ENCODE results near the gene PCNX2. TPM values are rescaled to one million over a fixed set of nuclear protein-coding genes. Genes with fewer than 3 reads are reported as not detected.

The PCNX2 gene
- total RNA-seq, 2 experiments from 2014 or later, result 46.4 to 49.4 TPM

- intact Hi-C loops (cut with DNase I, micrococcal nuclease), result no loop called here
- Histone ChIP-seq H3K27me3 (ENCODE audit: control insufficient read depth in 1 of 2, insufficient read depth in 2 of 2, low read length in 2 of 2) (no peaks in the 10 kb centered on the region), H3K9me3 (ENCODE audit: control insufficient read depth in 1 of 2, insufficient read depth in 1 of 2, low read length in 2 of 2) (no peaks in the 10 kb centered on the region), H3K27ac (ENCODE audit: low read depth in 1 of 2, low read length in 2 of 2) (no peak overlapping the region), H3K4me1 (ENCODE audit: insufficient read depth, low read length) (no peaks in the 10 kb centered on the region), H3K4me3 (ENCODE audit: low read length) (no peak overlapping the region), H3K36me3 (ENCODE audit: insufficient read depth, low read length) (peaks cover 16% of the 10 kb centered on the region)
- peaks cover 32% of the 10 kb centered on the region for H3K36me3 Mint-ChIP-seq (ENCODE audit: low read depth)
- no peaks in the 10 kb centered on the region for H3K9me3 Mint-ChIP-seq
- no peak overlapping the region for H3K27ac Mint-ChIP-seq
- no peak for DNase-seq
- ChIA-PET CTCF (no interaction called here), POLR2A (no interaction called here)
- TF ChIP-seq, protein P1, sequence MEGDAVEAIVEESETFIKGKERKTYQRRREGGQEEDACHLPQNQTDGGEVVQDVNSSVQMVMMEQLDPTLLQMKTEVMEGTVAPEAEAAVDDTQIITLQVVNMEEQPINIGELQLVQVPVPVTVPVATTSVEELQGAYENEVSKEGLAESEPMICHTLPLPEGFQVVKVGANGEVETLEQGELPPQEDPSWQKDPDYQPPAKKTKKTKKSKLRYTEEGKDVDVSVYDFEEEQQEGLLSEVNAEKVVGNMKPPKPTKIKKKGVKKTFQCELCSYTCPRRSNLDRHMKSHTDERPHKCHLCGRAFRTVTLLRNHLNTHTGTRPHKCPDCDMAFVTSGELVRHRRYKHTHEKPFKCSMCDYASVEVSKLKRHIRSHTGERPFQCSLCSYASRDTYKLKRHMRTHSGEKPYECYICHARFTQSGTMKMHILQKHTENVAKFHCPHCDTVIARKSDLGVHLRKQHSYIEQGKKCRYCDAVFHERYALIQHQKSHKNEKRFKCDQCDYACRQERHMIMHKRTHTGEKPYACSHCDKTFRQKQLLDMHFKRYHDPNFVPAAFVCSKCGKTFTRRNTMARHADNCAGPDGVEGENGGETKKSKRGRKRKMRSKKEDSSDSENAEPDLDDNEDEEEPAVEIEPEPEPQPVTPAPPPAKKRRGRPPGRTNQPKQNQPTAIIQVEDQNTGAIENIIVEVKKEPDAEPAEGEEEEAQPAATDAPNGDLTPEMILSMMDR (IDR thresholded peaks at IDR 0.05), result no peak
- no peaks in the 10 kb centered on the region for H3K4me1 Mint-ChIP-seq (ENCODE audit: low read depth)
- H3K4me3 Mint-ChIP-seq, result no peak overlapping the region
- no peaks in the 10 kb centered on the region for H3K27me3 Mint-ChIP-seq
- no peak for ATAC-seq (ENCODE audit: poor library complexity)
These were observed 56.6 kb downstream of the PCNX2 start for GRCh38 chr1:233238884-233239431.

- Histone ChIP-seq H3K4me3 (ENCODE audit: low read length) (no peak overlapping the region), H3K36me3 (ENCODE audit: insufficient read depth, low read length) (peaks cover 16% of the 10 kb centered on the region), H3K27me3 (ENCODE audit: control insufficient read depth in 1 of 2, insufficient read depth in 2 of 2, low read length in 2 of 2) (no peaks in the 10 kb centered on the region), H3K9me3 (ENCODE audit: control insufficient read depth in 1 of 2, insufficient read depth in 1 of 2, low read length in 2 of 2) (no peaks in the 10 kb centered on the region), H3K4me1 (ENCODE audit: insufficient read depth, low read length) (no peaks in the 10 kb centered on the region), H3K27ac (ENCODE audit: low read depth in 1 of 2, low read length in 2 of 2) (no peak overlapping the region)
- ChIA-PET POLR2A (no interaction called here), CTCF (no interaction called here)
- intact Hi-C loops (cut with DNase I, micrococcal nuclease), result no loop called here
- TF ChIP-seq, protein P1 (IDR thresholded peaks at IDR 0.05), result no peak
- peaks cover 43% of the 10 kb centered on the region for H3K36me3 Mint-ChIP-seq (ENCODE audit: low read depth)
- no peak for DNase-seq
- H3K4me3 Mint-ChIP-seq, result no peak overlapping the region
- no peak overlapping the region for H3K27ac Mint-ChIP-seq
- no peaks in the 10 kb centered on the region for H3K4me1 Mint-ChIP-seq (ENCODE audit: low read depth)
- no peaks in the 10 kb centered on the region for H3K9me3 Mint-ChIP-seq
- no peak for ATAC-seq (ENCODE audit: poor library complexity)
- H3K27me3 Mint-ChIP-seq, result no peaks in the 10 kb centered on the region
These were observed 57.9 kb downstream of the PCNX2 start for GRCh38 chr1:233237647-233238046.

GRCh38 chr1:233233508-233234040 is 62.0 kb downstream of the PCNX2 start:
- Mint-ChIP-seq H3K36me3 (ENCODE audit: low read depth) (peaks cover 68% of the 10 kb centered on the region), H3K9me3 (no peaks in the 10 kb centered on the region), H3K4me3 (no peak overlapping the region), H3K27ac (no peak overlapping the region), H3K27me3 (no peaks in the 10 kb centered on the region), H3K4me1 (ENCODE audit: low read depth) (no peaks in the 10 kb centered on the region)
- Histone ChIP-seq H3K4me1 (ENCODE audit: insufficient read depth, low read length) (no peaks in the 10 kb centered on the region), H3K4me3 (ENCODE audit: low read length) (no peak overlapping the region), H3K27ac (ENCODE audit: low read depth in 1 of 2, low read length in 2 of 2) (no peak overlapping the region), H3K27me3 (ENCODE audit: control insufficient read depth in 1 of 2, insufficient read depth in 2 of 2, low read length in 2 of 2) (no peaks in the 10 kb centered on the region), H3K36me3 (ENCODE audit: insufficient read depth, low read length) (peaks cover 19% of the 10 kb centered on the region), H3K9me3 (ENCODE audit: control insufficient read depth in 1 of 2, insufficient read depth in 1 of 2, low read length in 2 of 2) (no peaks in the 10 kb centered on the region)
- TF ChIP-seq, protein P1 (IDR thresholded peaks at IDR 0.05), result no peak
- intact Hi-C loops (cut with DNase I, micrococcal nuclease), result no loop called here
- ATAC-seq (ENCODE audit: poor library complexity) (no peak), DNase-seq (no peak)
- POLR2A ChIA-PET, result no interaction called here
- CTCF ChIA-PET, result no interaction called here
